Small intestine (tissue), 16 donors: ENCODE data around the gene FAM8A1. TPM values are rescaled to one million over a fixed set of nuclear protein-coding genes. Genes with fewer than 3 reads are reported as not detected.

Experiments
- DNase-seq, 2 donors: peaks; one replicate each; pipeline versions ENCODE4 v3.0.0 to v3.0.0-alpha.2; 2013
- FAIRE-seq: peaks from 2 replicates; lab custom pipeline; 2012; peaks lifted over from hg19 to GRCh38; lab: Jason Lieb, UNC
- H3K27ac ChIP-seq, 3 donors: one replicate each; pipeline ENCODE4 v1.5.1; 2013; ENCODE audit warnings: low read length in 2 of 3, mild to moderate bottlenecking in 2 of 3, control low read depth in 1 of 3, inconsistent platforms in 1 of 3, low read depth in 1 of 3, moderate library complexity in 1 of 3
- H3K27me3 ChIP-seq, 3 donors: one replicate each; pipeline ENCODE4 v1.6.1; 2013; ENCODE audit warnings: low read length in 3 of 3, inconsistent platforms in 1 of 3; ENCODE audit not compliant: control insufficient read depth in 3 of 3, insufficient read depth in 3 of 3
- H3K36me3 ChIP-seq, 3 donors: one replicate each; pipeline ENCODE4 v1.6.1; 2013; ENCODE audit warnings: low read length in 3 of 3, inconsistent platforms in 1 of 3, low read depth in 1 of 3, mild to moderate bottlenecking in 1 of 3, moderate library complexity in 1 of 3; ENCODE audit not compliant: control insufficient read depth in 3 of 3, insufficient read depth in 2 of 3
- H3K4me1 ChIP-seq, 3 donors: one replicate each; pipeline ENCODE4 v1.6.1; 2013; ENCODE audit warnings: low read length in 2 of 3, inconsistent platforms in 1 of 3, low read depth in 1 of 3, mild to moderate bottlenecking in 1 of 3, moderate library complexity in 1 of 3; ENCODE audit not compliant: control insufficient read depth in 3 of 3, insufficient read depth in 2 of 3
- H3K4me3 ChIP-seq, 3 donors: one replicate each; pipeline ENCODE4 v1.5.1; 2013; ENCODE audit warnings: low read length in 3 of 3, control low read depth in 1 of 3, inconsistent platforms in 1 of 3, low read depth in 1 of 3, mild to moderate bottlenecking in 1 of 3, moderate library complexity in 1 of 3
- H3K9me3 ChIP-seq, 2 donors: one replicate each; pipeline ENCODE4 v1.6.1; 2013; ENCODE audit warnings: low read depth in 1 of 2, low read length in 1 of 2; ENCODE audit not compliant: control insufficient read depth in 2 of 2, insufficient read depth in 1 of 2
- WGBS, 3 donors: extraction: QIAGEN DNeasy Blood & Tissue Kit; methylation state at CpG; one replicate each; pipeline ENCODE4 v1.1.7; 2013; 5-methylcytosine and 5-hydroxymethylcytosine counted together
- long read RNA-seq, 10 donors: transcript quantifications; one replicate each; lab custom pipeline, GENCODE V29; 2026
- polyA plus RNA-seq, 4 donors: library from polyadenylated mRNA; stranded (reverse) in 3 of 4; unstranded in 1 of 4; fragments of 200-250 nt in 3 of 4; fragments of 120-200 nt in 1 of 4; gene quantifications; one replicate each; pipeline versions ENCODE4 v1.2.1 to v1.2.3, GENCODE V29; 2013
- donor health status: healthy with polysubstance abuse.
- donor health status: control.
- donor health status: control.
- donor health status: Bipolar disorder and iron deficiency.
- donor health status: healthy.

Gene FAM8A1, protein sequence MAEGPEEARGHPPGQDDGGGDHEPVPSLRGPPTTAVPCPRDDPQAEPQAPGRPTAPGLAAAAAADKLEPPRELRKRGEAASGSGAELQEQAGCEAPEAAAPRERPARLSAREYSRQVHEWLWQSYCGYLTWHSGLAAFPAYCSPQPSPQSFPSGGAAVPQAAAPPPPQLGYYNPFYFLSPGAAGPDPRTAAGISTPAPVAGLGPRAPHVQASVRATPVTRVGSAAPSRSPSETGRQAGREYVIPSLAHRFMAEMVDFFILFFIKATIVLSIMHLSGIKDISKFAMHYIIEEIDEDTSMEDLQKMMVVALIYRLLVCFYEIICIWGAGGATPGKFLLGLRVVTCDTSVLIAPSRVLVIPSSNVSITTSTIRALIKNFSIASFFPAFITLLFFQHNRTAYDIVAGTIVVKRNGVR
- polyA plus RNA-seq: 10 to 100 TPM in 2 of 4 donors, 1 to 10 TPM in 2; 5.1 to 33.1 (median 9.1) TPM
- long read RNA-seq, donor 1, full-length matches to known transcripts: 27 of 27 reads
- long read RNA-seq, donor 1, partial matches to known transcripts: 0 of 27 reads
- long read RNA-seq, donor 1, other reads (novel, unspliced or antisense): 0 of 27 reads
- long read RNA-seq, donor 2, full-length matches to known transcripts: 1 of 1 reads
- long read RNA-seq, donor 2, partial matches to known transcripts: 0 of 1 reads
- long read RNA-seq, donor 2, other reads (novel, unspliced or antisense): 0 of 1 reads
- long read RNA-seq, donor 3, full-length matches to known transcripts: 2 of 15 reads
- long read RNA-seq, donor 3, partial matches to known transcripts: 13 of 15 reads
- long read RNA-seq, donor 3, other reads (novel, unspliced or antisense): 0 of 15 reads
- long read RNA-seq, donor 4: 0 reads
- long read RNA-seq, donor 5: 0 reads
- long read RNA-seq, donor 6, full-length matches to known transcripts: 8 of 8 reads
- long read RNA-seq, donor 6, partial matches to known transcripts: 0 of 8 reads
- long read RNA-seq, donor 6, other reads (novel, unspliced or antisense): 0 of 8 reads
- long read RNA-seq, donor 7, full-length matches to known transcripts: 10 of 20 reads
- long read RNA-seq, donor 7, partial matches to known transcripts: 10 of 20 reads
- long read RNA-seq, donor 7, other reads (novel, unspliced or antisense): 0 of 20 reads
- long read RNA-seq, donor 8, full-length matches to known transcripts: 1 of 1 reads
- long read RNA-seq, donor 8, partial matches to known transcripts: 0 of 1 reads
- long read RNA-seq, donor 8, other reads (novel, unspliced or antisense): 0 of 1 reads
- long read RNA-seq, donor 9, full-length matches to known transcripts: 2 of 2 reads
- long read RNA-seq, donor 9, partial matches to known transcripts: 0 of 2 reads
- long read RNA-seq, donor 9, other reads (novel, unspliced or antisense): 0 of 2 reads
- long read RNA-seq, donor 10, full-length matches to known transcripts: 15 of 15 reads
- long read RNA-seq, donor 10, partial matches to known transcripts: 0 of 15 reads
- long read RNA-seq, donor 10, other reads (novel, unspliced or antisense): 0 of 15 reads

DNA sequence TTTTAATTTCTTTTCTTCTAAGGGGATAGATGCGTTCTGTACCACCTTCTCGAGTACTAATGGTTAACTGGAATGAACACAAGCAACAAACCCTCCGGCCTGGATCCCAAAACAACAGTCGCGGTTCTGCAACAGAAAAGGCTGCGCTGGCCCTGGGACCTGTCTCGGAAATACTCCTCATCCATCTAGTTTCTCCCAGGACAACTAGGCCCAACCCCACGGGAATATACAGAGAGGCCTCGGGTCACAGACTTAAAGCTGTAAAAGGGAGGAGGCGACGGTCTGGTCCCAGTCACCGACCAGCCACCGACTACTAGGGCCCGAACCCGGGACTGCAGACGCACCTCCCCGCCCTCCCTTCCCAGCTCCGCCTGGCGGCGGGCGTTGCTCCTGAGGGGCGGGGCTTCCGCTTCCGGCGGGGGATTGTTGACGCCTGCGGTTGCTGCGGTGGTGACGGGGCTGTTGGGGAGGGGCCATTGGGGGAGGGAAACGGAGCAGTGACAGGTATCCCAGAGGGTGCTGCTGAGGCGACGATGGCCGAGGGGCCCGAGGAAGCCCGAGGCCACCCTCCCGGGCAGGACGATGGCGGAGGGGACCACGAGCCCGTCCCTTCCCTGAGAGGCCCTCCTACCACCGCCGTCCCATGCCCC lies at the start of gene FAM8A1:
TSS of gene FAM8A1 (plus strand) at position 426 of the 650 bp plus-strand sequence. CDS start at position 534, 108 bp downstream.
- H3K27ac ChIP-seq: peak within 1 kb of the TSS; percentile 70 to 97 (median 90)
- FAIRE-seq (no peak), DNase-seq (peak; percentile 95 to 98)
- 6 to 11% (median 7%) methylated on average over 32 to 42 of the region's 42 CpGs for WGBS, 3 donors
- H3K9me3 ChIP-seq: peaks cover 0 to 3% of the 10 kb centered on the region in 2 donors
- peaks cover 2 to 4% (median 3%) of the 10 kb centered on the region in 3 donors for H3K4me1 ChIP-seq
- no peaks in the 10 kb centered on the region for H3K27me3 ChIP-seq
- peaks cover 0 to 9% (median 4%) of the 10 kb centered on the region in 3 donors for H3K36me3 ChIP-seq
- H3K4me3 ChIP-seq: peak within 1 kb of the TSS; percentile 74 to 94 (median 79)

DNA sequence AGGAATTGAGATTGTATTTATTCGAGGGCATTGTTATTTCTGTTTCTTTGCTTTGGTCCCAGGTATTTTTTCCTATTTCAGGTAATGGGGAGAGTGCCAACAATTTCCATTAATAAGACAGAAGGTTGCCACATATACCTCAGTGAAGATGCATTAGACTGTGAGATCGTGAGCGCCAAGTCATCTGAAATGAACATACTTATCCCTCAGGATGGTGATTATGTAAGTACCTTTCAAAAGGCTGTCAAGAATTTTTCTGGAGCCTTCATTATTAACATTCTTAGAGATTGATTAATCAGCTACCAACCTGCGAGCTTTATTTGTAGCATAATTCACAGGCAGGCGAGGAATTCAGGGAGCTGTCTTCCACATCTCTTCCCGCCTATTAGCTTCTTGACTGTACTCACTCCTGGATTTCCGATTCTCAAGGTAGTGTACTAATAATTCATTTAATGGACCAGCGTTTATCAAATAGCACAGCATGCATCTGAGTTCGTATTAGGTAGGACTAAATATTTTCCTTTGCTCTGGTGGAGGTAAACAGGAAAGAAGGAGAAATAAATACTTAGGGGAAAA lies 48.6 kb upstream of the FAM8A1 start:
- no peak overlapping the region for H3K4me3 ChIP-seq
- 86 to 91% (median 87%) methylated on average over 9 of the region's 9 CpGs for WGBS, 3 donors
- FAIRE-seq (no peak), DNase-seq (no peak)
- H3K4me1 ChIP-seq: no peaks in the 10 kb centered on the region
- no peaks in the 10 kb centered on the region for H3K27me3 ChIP-seq
- no peaks in the 10 kb centered on the region for H3K36me3 ChIP-seq
- no peak overlapping the region for H3K27ac ChIP-seq
- H3K9me3 ChIP-seq: no peaks in the 10 kb centered on the region

DNA sequence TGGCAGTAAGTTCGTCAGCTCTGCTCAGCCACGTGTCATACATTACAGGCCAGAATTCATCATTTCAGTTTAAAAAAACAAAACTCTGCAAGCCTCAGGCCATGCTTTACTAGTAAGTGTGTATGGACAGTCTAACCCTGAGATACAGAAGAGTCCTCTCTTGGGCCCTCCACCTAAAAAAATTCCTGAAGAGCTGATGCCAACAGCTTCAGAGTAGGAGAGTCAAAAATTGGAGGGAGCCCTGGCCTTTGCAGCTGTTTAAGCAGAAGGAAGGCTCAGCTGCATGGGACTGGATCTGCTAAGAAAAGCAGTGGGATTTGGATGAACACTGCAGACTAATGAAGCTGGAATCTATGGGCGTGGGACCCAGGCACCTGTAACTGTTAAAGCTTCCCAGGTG lies 47.2 kb upstream of the FAM8A1 start:
- Histone ChIP-seq H3K27me3 (no peaks in the 10 kb centered on the region), H3K4me3 (no peak overlapping the region), H3K36me3 (no peaks in the 10 kb centered on the region), H3K9me3 (no peaks in the 10 kb centered on the region), H3K4me1 (no peaks in the 10 kb centered on the region), H3K27ac (no peak overlapping the region)
- FAIRE-seq (no peak), DNase-seq (no peak)
- 81 to 83% (median 83%) methylated on average over 3 of the region's 3 CpGs for WGBS, 3 donors

DNA sequence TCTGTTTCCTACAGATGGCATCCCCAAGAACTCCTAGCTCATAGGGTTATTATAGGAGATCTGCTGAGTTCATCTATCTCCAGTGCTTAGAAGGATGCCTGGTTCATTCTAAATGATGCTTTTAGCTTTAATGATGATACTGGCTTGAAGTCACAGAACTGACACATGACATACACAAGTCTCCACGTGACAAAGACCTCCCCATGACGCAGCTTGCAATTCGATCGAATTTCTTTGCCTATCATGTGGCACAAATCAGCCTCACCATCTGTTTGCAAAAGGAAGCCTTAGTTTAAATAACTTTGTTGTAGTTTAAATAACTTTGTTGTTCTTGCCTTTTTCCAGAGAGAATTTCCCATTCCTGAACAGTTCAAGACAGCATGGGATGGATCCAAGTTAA lies 44.1 kb upstream of the FAM8A1 start:
- no peaks in the 10 kb centered on the region for H3K27me3 ChIP-seq
- H3K4me1 ChIP-seq: no peaks in the 10 kb centered on the region
- 75 to 88% (median 86%) methylated on average over 4 of the region's 4 CpGs for WGBS, 3 donors
- no peak for DNase-seq
- H3K4me3 ChIP-seq: no peak overlapping the region
- no peak overlapping the region for H3K27ac ChIP-seq
- H3K36me3 ChIP-seq: no peaks in the 10 kb centered on the region
- FAIRE-seq: no peak
- H3K9me3 ChIP-seq: no peaks in the 10 kb centered on the region

DNA sequence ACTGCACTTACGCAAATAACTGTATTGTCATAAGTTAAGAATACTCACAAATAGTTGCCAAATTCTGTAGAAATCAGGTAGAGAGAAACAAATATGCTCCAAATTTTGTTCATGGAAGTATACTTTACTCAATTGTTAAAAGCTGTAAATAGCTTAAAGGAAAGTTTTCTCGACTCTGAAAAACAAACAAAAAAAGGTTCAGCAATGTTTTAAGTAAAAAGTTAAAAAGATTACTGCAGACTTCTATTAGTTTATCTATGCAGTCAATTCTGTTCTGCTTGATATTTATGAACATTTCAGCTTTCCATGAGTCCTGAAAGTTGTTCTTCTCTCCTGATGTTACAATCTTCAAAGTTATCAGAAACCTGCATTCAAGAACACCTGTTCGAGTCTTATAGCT lies 37.5 kb upstream of the FAM8A1 start:
- FAIRE-seq (peak; percentile 5), DNase-seq (no peak)
- Histone ChIP-seq H3K4me3 (no peak overlapping the region), H3K36me3 (no peaks in the 10 kb centered on the region), H3K4me1 (no peaks in the 10 kb centered on the region), H3K27ac (no peak overlapping the region), H3K9me3 (peaks cover 0 to 11% of the 10 kb centered on the region in 2 donors), H3K27me3 (no peaks in the 10 kb centered on the region)
- WGBS, 3 donors: 82 to 85% (median 84%) methylated on average over 3 of the region's 3 CpGs

DNA sequence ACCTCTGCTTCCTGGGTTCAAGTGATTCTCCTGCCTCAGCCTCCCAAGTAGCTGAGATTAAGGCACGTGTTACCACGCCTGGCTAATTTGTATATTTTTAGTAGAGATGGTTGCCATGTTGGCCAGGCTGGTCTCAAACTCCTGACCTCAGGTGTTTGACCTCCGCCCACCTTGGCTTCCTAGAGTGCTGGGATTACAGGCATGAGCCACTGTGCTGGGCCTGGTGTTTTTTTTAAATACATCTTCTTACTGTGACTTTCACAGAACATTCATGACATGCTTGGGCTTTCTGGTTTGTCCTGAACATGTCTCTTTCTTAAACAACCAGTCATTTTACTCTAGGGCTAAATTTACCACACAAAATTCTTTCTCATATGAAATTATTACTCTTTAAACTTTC lies 34.7 kb upstream of the FAM8A1 start:
- 75 to 79% (median 77%) methylated on average over 3 of the region's 3 CpGs for WGBS, 3 donors
- no peak for DNase-seq
- no peak overlapping the region for H3K27ac ChIP-seq
- H3K36me3 ChIP-seq: no peaks in the 10 kb centered on the region
- H3K27me3 ChIP-seq: no peaks in the 10 kb centered on the region
- H3K4me3 ChIP-seq: no peak overlapping the region
- H3K9me3 ChIP-seq: peaks cover 0 to 11% of the 10 kb centered on the region in 2 donors
- no peaks in the 10 kb centered on the region for H3K4me1 ChIP-seq
- no peak for FAIRE-seq

- 81 to 93% (median 87%) methylated on average over 8 of the region's 8 CpGs for WGBS, 3 donors
- DNase-seq: no peak
- no peak for FAIRE-seq
- H3K27ac ChIP-seq: no peak overlapping the region
- H3K27me3 ChIP-seq: peaks cover 0 to 2% (median 2%) of the 10 kb centered on the region in 3 donors
- H3K4me1 ChIP-seq: no peaks in the 10 kb centered on the region
- H3K4me3 ChIP-seq: no peak overlapping the region
- peaks cover 0 to 12% of the 10 kb centered on the region in 2 donors for H3K9me3 ChIP-seq
- no peaks in the 10 kb centered on the region for H3K36me3 ChIP-seq
Measured at GRCh38 chr6:17574866-17575560, 25.1 kb upstream of the FAM8A1 start.
